ENCODE data around the gene CHD6.

Gene CHD6

DNA sequence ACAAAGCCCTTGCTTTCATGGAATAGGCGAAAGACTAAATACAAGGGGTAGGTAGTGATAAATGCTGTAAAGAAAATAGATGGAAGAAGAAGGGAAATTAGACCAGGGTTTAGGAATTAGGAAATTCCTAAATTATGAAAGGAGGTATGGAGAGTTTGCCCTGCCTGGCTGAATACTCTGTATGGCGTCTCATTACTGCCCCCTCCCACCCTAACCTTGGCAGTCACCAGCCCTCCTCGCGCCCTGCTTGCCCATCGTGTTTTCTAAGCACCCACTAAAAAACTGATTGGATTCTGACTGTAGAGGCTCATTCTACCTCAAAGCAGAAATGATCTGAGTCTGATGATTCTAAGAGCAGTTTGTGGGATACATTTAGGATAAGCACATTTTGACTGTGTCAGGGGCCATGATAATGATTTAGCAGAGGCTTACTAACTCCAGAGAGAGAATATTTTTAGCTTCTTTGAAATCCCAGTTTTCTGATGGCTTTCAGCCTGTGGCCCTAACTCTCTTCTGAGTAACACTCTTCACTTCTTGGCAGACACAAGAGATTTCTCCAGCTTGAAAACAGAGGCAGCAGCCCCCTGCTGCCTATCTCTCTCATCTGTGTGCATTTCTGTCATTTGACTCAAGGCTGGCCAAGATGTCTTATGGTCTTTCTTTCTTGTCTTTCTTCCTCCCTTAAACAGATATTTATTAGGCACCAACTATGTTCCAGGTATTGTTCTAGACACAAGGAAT, 1.4 kb upstream of the CHD6 start:
- peak; percentile 29 for DNase-seq

DNA sequence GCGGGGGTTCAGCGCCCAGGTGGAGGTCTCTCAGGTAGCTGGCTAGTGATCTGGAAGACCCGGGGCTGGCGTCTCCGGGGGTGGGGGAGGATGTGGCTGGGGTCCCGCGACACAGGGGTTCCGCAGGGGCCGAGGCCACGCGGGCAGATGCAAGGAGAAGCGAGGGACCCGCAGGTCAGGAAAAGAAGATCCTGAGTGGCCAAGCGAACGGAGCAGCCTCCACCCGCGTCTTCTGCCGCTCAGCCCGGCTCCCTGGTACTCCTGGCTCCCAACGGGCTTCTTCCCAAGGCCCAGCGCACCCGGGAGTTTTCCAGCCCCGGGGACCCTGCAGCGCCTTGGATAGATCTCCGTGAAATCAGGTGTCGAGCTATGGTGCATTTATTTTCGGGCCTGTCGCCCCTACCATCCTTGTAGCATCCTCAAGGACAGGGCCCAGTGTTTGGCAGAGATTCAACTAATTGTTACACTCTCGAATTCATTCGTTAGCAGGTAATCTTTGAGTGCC, 682 bp upstream of the CHD6 start:
- DNase-seq = no peak

DNA sequence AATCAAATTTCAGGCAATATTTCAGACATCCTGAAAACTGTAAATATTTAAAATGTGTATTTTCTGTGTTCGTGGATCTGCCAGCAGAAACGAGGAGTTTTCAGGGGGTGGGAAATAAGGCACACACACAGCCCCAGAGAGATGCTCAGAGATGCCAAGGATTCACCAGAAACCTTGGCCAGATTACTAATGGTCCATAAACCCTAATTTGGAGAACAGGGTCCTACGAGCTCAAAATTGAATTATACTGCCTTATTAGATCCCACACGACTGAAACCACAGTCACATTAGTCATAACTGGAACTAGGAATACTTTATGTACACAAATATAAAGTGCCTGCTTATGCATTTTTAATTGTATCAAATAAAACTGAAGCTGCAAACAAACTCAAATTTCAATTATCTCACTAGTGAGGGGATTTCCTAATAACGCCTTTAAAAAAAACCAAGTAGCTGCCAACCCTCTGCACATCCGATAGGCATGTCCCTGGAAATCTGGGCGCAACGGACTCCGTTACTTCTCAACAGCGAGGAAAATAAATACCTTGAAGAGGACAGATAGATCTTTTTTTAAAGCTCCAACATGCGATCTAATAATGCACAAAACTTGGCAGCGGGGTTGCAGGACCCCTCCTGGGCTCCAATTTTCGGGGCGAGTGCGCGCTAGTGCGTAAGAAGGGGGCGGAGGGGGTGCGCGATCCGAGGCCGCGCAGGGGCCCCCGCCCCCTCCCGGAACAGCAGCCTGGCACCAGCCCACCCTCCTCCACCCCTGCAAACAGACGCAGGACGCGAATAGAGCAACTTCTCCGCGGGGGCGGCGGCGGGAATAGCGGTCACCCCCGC, 897 bp downstream of the CHD6 start:
- peak; percentile 54 for DNase-seq

DNA sequence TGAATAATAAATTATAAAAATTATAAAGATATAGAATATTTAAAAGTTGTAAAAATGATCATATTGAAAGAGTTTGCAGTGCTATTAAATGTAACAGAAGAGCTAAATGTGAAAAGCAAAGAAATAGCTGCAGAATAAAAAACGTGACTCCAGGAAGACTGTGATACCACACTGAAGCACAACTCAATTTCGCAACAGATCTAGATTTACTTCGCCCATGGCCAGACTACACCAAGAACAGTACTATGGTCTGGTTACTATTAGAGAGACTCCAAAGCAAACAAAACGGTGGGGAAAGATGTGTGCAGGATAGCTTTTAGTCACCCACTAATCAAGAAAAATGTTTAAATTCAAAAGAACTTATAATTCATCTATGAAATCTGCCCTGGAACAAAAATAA, 1.9 kb downstream of the CHD6 start:
- DNase-seq = no peak

DNA sequence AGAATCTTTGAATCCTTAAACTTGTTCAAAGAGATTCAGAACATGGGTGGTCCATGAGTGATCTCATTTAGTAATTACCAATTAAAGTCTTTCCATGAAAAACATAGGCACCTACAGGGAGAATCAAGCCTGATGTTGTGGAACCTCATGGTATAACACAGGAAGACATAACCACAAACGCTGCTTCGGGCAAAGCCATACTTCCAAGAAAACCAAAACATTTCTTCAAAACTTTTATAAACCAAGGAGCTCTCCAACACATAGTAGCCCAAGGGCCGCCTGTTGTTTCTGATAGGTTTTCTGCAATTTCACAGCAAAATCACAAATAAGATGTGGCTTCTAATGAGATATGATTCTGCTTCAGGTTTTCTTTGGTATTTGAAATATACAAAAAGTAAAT, 2.5 kb downstream of the CHD6 start:
- no peak for DNase-seq

DNA sequence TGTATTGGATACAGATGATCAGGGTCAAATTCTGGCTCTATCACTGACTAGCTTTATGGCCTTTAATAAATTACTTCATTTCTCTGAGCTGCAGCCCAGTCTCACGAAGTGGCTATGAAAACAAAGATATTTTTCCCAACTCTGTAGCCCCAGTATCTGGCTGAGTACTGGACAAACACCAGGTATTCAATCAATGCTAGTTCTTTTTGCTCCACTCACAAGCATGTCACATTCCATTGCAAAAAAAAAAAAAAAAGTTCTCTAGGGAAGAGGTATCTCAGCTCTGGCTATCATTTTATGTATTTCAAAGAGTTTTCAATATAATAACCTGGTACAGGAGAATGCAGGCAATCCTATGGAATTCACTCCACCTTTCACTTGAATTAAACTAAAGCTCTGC, 3.1 kb downstream of the CHD6 start:
- no peak for DNase-seq

DNA sequence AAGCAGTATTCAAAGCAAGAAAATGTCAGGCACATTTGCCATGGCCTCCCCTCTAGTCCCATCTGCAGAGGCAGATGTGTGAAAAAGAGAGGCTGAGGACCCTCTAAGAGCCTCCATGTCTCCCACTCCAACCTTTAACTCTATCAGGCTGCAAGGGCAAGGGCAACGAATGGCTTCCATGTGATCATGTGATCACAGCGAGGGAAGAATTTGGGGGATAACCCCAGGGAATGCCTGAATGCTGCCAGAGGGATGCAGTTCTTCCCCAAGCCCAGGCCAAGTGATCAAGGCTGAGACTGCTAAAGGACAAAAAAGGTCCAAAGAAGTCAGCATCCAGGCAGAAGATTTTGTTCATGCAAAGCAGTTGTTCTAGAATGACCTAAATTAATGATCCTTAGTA, 4.9 kb downstream of the CHD6 start:
- DNase-seq = no peak

DNA sequence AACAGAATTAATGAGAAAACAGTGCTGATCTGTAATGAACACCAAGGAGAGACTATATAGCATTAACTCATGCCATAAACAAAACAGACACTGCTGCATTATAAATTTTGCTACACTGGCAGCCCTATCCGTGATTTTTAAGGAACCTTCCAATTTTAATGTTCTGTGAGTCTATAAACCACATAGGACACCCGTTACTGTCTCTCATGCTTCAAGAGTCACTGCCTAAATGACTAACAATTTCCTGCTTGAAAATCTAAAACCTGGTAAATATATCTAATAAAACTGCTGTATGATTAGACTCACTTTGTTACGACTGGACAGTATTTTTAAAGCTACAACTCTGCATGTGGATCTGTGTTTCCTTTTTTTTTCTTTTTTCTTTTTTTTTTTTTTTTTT, 8.7 kb downstream of the CHD6 start:
- DNase-seq = no peak

DNA sequence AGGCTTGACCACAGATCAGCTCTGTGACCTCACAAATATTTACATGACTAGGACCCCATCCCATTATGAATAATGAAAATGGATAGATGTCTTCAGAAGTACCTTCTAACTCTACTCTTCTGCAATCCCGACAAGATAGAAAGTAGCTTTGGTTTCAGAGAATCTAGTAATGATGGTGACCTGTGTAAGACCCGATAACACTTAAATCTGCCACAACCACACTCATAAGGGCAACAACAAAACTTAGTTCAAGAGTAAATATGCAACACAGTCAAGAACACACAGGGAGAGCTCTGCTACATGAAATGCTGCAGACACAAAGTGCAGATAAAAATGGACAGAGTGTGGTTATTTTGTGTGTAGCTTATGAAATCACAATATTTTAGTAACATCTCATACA, 9.6 kb downstream of the CHD6 start:
- no peak for DNase-seq

DNA sequence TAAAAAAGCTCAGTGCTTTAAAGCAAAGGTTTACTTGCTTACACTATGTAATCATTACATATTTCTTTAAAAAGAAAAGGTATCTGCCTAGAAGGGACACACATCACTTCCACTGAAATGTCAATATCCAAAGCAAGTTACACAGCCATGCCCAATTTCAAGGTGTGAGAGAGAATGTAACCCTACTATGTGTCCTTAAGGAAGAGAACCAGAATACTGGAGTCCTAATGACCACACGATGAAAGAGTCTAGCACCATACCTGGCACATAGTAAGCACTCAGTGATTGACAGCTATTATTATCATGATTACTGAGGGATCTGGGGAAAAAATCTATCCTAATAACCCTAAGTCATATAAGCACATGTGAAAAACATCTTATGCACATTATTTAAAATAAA, 10.4 kb downstream of the CHD6 start:
- no peak for DNase-seq

DNA sequence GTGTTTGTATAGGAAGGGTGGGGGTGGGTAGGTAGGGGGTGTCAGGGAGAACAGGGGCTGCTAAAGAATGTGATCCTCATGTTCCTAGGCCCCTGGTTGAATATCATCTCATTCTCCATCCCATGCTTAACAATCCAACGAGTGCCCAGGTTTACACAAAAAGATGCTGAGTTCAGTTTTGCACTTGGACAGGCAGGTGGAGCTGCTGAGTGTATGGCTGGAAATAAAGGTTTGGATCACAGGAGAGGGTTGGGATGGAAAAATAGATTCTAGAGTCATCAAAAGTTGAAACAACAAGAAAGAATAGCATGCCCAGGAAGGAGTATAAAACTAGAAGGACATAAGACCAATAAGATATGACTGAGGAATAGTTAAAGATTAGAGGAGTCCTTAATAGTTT, 14.2 kb downstream of the CHD6 start:
- DNase-seq = no peak

DNA sequence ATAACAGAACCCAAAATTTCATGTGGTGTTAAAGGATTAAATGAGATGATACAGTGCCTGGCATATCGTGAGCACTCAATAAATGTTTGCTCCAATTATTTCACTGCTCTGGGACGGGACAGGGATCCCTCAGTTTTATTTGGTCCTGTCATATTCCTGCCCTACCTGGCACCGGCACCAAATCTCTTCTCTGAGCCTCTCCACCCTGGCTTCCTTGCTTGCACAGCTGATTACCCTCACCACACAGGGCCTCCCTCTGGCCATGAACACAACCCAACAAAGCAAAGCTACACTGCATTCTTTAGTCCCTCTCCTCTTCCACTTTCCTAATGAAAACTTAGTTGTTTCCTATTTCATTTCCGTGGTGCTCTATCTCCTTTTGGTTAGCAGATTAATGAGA, 16.4 kb downstream of the CHD6 start:
- no peak for DNase-seq

DNA sequence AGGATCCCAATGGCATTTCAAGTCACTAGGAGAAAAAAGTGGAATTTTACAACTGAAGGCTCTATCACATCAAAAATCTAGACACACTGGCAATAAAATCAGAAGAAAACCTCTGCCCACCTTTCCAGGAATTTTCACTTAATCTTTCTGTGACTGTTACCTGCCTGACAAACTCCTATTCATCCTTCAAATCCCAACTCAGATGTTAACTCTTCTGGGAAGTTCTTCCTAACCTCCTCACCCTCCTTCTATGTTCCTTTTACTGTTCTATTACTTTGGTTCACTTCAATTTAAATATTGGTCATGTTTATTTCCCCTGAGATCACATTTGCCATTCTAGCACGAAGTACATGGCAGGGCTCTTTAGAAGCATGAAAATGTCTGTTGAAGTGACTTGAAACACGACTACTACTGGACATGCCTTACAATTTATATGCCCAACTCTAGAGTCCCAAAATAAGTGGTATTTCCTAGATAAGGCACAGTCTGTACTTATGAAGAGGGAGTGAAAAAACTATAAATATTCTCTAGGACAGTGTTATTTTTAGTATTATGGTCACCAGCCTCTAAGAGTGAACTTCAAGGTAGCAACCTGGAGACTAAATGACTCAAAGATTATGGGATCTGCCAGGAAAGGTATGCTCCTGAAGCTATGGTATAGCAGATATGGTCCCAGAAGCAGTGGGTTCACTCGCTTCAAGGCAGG, 17.1 kb downstream of the CHD6 start:
- DNase-seq = no peak

DNA sequence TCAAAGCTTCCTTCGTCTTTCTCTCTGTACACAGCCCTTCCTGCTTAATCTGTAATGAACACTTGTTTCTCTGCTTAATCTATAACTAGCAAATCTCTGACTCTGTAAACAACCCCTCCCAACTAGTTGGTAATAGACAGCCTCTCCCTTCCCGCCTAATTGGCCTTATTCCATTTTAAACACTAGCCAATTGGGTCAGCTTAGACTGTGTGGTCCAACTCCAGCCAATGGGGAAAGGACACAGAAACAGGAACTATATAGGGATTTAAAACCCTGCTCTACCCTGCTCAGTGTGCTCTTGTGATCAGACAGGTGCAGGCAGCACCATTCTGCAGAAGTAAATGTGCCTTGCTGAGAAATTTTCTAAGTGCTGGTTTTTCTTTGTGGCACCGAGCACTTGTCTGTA, 18.5 kb downstream of the CHD6 start:
- DNase-seq = no peak

DNA sequence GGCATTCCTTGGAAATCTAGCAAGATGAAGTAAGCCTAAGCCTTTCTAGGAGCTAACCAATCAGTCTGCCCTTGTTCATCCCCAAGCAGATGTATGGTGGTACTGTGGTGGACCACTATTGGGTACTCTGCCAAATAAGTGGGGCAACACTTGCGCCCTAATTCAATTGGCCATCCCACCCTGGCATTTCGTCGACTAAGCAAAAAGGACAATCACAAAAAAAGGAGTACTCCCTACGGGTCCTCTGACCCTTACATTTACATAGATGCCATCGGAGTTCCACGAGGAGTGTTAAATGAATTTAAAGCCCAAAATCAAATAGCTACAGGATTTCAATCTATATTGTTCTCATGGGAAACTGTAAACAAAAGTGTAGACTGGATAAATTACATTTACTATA, 19.5 kb downstream of the CHD6 start:
- no peak for DNase-seq

DNA sequence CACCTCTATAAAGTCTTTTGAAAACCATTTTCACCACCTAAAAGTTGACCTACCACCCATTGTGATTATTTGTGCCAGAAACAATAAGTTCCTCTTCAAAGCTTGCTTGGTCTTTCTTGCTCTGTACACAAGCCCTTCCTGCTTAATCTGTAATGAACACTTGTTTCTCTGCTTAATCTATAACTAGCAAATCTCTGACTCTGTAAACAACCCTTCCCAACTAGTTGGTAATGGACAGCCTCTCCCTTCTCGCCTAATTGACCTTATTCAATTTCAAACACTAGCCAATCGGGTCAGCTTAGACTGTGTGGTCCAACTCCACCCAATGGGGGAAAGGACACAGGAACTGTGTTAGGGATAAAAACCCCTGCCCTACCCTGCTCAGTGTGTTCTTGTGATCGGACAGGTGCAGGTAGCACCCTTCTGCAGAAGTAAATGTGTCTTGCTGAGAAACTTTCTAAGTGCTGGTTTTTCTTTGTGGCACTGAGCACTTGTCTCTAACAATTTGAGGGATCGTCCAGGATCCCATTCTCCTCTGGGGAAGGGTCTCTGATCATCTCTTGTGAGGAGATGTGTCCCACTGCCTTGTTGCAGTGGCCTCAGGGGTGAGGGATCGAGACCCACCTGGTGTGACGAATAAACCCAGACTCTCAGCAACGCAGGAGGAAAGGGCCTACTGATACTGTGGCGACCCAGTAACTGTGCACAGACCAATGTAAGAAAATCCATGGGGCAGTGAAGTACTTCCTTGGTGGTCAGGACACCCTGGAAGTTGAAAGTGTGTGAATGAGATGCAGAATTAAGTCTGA, 23.5 kb downstream of the CHD6 start:
- DNase-seq = no peak

DNA sequence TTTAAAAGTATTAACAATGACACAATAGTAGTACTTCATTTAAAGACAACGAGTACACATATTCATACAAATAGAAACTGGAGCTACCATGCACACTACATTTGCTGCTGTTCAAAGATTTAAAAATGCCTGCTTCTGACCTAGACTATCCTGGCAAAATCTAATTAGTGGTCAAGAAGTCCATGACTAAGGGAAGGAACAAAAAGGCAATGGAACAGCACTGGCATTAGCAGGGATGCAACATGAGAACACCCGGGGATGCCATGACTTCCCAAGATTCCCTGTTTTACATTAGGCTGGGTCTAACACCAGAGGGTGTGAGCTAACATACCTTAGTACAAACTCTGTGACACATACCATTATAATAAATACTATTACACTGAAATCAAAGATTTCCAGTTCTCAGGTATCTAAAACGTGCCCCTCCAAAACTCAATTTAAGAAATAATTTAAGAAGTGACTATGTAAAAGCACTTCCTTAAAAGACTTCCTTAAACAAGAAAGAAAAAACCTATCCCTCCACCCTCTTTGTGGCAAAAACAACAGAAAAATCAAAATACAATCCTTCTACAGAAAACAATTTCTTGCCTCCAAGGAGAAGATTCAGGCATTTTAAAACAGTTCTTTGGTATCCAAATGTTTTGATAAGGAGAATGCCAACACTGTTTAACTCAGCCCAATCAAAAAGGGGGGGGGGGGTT, 25.5 kb downstream of the CHD6 start:
- no peak for DNase-seq

DNA sequence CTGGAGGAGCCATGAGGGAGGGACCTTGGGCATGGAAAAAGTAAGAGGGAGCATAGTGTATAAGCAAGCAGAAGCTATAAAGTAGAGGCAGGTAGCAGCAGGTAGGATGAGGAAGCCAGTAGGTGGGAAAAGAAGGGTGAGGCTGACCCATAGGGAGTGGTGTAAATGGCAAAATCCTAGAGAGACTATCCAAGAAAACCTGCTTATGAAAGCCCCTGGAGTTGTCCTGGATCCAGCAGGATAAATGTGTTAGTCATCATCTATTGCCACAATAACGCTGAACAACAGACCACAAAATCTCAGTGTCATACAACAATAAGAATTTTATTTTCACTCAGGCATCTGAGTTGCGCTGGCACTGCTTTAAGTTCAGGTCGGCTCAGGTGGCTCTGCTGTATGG, 30.2 kb downstream of the CHD6 start:
- no peak for DNase-seq

DNA sequence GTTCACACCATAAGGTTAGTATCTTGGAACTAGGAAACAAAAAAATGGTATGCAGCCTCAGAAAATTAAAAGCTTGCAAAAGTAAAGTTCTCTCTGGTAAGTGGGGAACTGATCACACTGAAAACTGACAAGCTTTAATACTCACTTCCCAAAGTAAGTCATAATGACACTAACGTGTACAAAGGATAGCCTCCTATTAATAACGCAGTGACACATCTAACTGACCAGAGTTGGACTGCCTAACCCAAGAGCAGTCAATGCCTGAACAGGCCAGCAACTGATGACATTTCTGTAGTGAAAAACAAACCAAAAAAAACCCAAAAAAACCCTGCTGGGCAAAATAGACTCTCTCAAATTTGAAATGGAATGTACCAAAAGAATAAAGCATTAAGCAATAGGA, 30.7 kb downstream of the CHD6 start:
- no peak for DNase-seq

DNA sequence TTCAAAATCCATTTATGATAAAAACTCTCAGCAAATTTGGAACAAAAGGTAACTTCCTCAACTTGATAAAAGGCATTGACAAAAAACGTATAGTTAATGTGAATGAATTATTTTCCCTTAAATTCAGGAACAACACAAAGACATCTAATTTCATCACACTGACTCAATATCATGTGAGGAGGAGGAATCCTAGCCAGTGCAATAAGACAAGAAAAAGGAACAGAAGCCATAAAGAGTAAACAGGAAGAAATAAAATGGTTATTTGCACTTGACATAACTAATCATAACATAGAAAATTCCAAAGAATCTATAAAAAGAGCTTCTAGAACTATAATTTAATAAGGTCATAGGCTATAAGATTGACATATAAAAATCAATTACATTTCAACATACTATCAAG, 31.4 kb downstream of the CHD6 start:
- DNase-seq = no peak

DNA sequence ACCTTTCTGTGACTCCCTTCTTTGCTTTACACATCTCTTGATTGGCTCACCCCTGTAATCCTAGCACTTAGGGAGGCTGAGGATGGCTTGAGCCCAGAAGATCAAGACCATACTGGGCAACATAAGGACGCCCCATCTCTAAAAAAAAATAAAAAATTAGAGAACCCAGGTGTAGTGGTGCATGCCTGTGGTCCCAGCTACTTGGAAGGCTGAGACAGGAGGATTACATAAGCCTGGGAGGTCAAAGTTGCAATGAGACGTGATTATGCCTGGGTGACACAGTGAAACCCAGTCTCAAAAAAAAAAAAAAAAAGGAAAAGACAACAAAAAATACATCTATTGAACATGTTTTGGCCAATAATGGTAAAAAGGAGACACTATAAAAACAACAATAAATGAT, 37.8 kb downstream of the CHD6 start:
- no peak for DNase-seq
